ENCODE results near the gene PRPS1. TPM values are rescaled to one million over a fixed set of nuclear protein-coding genes. Genes with fewer than 3 reads are reported as not detected.

PRPS1 gene
- total RNA-seq, 2 donors from 2014 or later, result 51.6 to 62.7 TPM

DNA sequence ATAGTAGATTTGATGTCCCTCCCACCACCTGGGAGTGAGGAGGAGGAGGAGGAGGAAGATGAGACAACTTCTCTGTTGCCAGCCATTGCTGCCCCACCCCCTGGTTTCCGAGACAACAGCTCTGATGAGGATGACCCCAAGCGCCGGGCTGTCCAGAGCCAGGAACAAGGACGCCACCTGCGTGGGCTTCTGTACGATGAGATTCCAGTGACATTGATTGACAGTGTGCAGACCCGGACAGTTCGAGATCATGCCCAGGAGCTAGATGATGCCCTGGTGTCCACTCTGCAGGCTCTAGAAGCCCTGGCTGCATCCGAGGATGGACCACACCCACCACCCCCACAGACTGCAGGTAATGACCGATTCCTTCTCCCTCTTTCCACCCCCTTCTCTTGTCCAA is 30.5 kb upstream of the PRPS1 start:
- no peaks in the 10 kb centered on the region for H3K36me3 ChIP-seq (ENCODE audit: control insufficient read depth, insufficient read depth, low read length)
- TF ChIP-seq, protein P1, sequence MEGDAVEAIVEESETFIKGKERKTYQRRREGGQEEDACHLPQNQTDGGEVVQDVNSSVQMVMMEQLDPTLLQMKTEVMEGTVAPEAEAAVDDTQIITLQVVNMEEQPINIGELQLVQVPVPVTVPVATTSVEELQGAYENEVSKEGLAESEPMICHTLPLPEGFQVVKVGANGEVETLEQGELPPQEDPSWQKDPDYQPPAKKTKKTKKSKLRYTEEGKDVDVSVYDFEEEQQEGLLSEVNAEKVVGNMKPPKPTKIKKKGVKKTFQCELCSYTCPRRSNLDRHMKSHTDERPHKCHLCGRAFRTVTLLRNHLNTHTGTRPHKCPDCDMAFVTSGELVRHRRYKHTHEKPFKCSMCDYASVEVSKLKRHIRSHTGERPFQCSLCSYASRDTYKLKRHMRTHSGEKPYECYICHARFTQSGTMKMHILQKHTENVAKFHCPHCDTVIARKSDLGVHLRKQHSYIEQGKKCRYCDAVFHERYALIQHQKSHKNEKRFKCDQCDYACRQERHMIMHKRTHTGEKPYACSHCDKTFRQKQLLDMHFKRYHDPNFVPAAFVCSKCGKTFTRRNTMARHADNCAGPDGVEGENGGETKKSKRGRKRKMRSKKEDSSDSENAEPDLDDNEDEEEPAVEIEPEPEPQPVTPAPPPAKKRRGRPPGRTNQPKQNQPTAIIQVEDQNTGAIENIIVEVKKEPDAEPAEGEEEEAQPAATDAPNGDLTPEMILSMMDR (conservative IDR thresholded peaks at IDR 0.05), result no peak
- H3K4me1 ChIP-seq (ENCODE audit: control insufficient read depth, insufficient read depth, low read length), result no peaks in the 10 kb centered on the region

DNA sequence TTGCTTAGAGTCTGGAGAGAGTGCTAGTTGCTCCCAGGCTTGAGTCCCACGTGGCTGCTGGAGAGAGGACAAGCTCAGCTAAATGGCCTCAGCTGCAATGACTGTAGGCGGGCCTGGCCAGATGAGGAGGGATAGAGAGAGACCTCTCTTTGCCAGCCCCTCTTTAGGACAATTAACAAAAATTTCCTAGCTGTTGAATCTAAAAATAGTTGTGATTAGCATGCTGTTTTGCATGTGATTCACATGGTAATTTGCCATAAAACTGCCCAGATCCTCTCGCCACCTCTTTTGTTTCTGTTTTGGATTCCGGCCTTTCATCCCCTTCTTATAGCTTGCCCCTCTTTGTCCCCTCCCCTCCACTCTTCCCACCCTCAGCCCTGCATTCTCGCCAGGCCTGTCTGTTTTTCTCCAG is 28.9 kb upstream of the PRPS1 start:
- 80 to 82% methylated on average over 1 to 5 of the region's 5 CpGs for WGBS, 2 experiments (ENCODE audit: insufficient coverage in 1 of 2, insufficient read length in 1 of 2)
- Mint-ChIP-seq H3K4me3 (no peak overlapping the region), H3K27me3 (ENCODE audit: insufficient read depth) (no peaks in the 10 kb centered on the region), H3K36me3 (ENCODE audit: low read depth) (no peaks in the 10 kb centered on the region), H3K9me3 (peaks cover 35% of the 10 kb centered on the region), H3K27ac (no peak overlapping the region), H3K4me1 (no peaks in the 10 kb centered on the region)
- Histone ChIP-seq H3K9ac (ENCODE audit: extremely low read depth, low read length, poor library complexity, severe bottlenecking) (no peak overlapping the region), H3K27ac (ENCODE audit: low read depth, low read length) (no peak overlapping the region), H3K36me3 (ENCODE audit: control insufficient read depth, insufficient read depth, low read length) (no peaks in the 10 kb centered on the region), H3K4me3 (ENCODE audit: low read length) (no peak overlapping the region), H3K27me3 (ENCODE audit: control insufficient read depth, insufficient read depth, low read length, poor library complexity, severe bottlenecking) (no peaks in the 10 kb centered on the region), H3K4me1 (ENCODE audit: control insufficient read depth, insufficient read depth, low read length) (no peaks in the 10 kb centered on the region), H3K9me3 (ENCODE audit: control insufficient read depth, low read length) (no peaks in the 10 kb centered on the region)
- TF ChIP-seq, protein P1 (conservative IDR thresholded peaks at IDR 0.05), result no peak
- no peak for DNase-seq

More for the DNA sequence above, 30.5 kb upstream of the PRPS1 start:
- no peak for DNase-seq
- no peaks in the 10 kb centered on the region for H3K27me3 ChIP-seq (ENCODE audit: control insufficient read depth, insufficient read depth, low read length, poor library complexity, severe bottlenecking)
- H3K36me3 Mint-ChIP-seq (ENCODE audit: low read depth), result no peaks in the 10 kb centered on the region
- no peaks in the 10 kb centered on the region for H3K27me3 Mint-ChIP-seq (ENCODE audit: insufficient read depth)
- no peaks in the 10 kb centered on the region for H3K4me1 Mint-ChIP-seq
- no peaks in the 10 kb centered on the region for H3K9me3 ChIP-seq (ENCODE audit: control insufficient read depth, low read length)
- H3K4me3 ChIP-seq (ENCODE audit: low read length), result no peak overlapping the region
- H3K9ac ChIP-seq (ENCODE audit: extremely low read depth, low read length, poor library complexity, severe bottlenecking), result no peak overlapping the region
- no peak overlapping the region for H3K27ac ChIP-seq (ENCODE audit: low read depth, low read length)
- H3K4me3 Mint-ChIP-seq, result no peak overlapping the region
- 93% methylated on average over 10 of the region's 10 CpGs; no CpG with 5 or more reads in 1 of the 2 experiments for WGBS, 2 experiments (ENCODE audit: insufficient coverage in 1 of 2, insufficient read length in 1 of 2)
- H3K9me3 Mint-ChIP-seq, result peaks cover 40% of the 10 kb centered on the region
- no peak overlapping the region for H3K27ac Mint-ChIP-seq

- no peaks in the 10 kb centered on the region for H3K36me3 ChIP-seq (ENCODE audit: control insufficient read depth, insufficient read depth, low read length)
- H3K27me3 ChIP-seq (ENCODE audit: control insufficient read depth, insufficient read depth, low read length, poor library complexity, severe bottlenecking), result no peaks in the 10 kb centered on the region
- H3K4me1 ChIP-seq (ENCODE audit: control insufficient read depth, insufficient read depth, low read length), result no peaks in the 10 kb centered on the region
- H3K4me1 Mint-ChIP-seq, result no peaks in the 10 kb centered on the region
- WGBS, 2 experiments (ENCODE audit: insufficient coverage in 1 of 2, insufficient read length in 1 of 2), result 91% methylated on average over 10 of the region's 10 CpGs; no CpG with 5 or more reads in 1 of the 2 experiments
- TF ChIP-seq, protein P1 (conservative IDR thresholded peaks at IDR 0.05), result no peak
- H3K36me3 Mint-ChIP-seq (ENCODE audit: low read depth), result no peaks in the 10 kb centered on the region
- H3K9me3 ChIP-seq (ENCODE audit: control insufficient read depth, low read length), result no peaks in the 10 kb centered on the region
- no peak for DNase-seq
- H3K4me3 Mint-ChIP-seq, result no peak overlapping the region
- no peak overlapping the region for H3K27ac Mint-ChIP-seq
- no peak overlapping the region for H3K27ac ChIP-seq (ENCODE audit: low read depth, low read length)
- H3K4me3 ChIP-seq (ENCODE audit: low read length), result no peak overlapping the region
- H3K9me3 Mint-ChIP-seq, result peaks cover 33% of the 10 kb centered on the region
- H3K9ac ChIP-seq (ENCODE audit: extremely low read depth, low read length, poor library complexity, severe bottlenecking), result no peak overlapping the region
- no peaks in the 10 kb centered on the region for H3K27me3 Mint-ChIP-seq (ENCODE audit: insufficient read depth)
Measured at GRCh38 chrX:107600366-107600765, 27.9 kb upstream of the PRPS1 start.
